Peyer's patch (tissue), 4 donors: ENCODE data around the gene CARD14.

ENCODE experiments used
- POLR2A ChIP-seq, 2 donors: fragments of 450-650 bp; IDR thresholded peaks; one replicate each; pipeline ENCODE4 v1.5.1; 2017; ENCODE audit warnings: antibody characterized with exemption in 2 of 2, mild to moderate bottlenecking in 2 of 2, moderate library complexity in 2 of 2
- TF ChIP-seq, protein P1 (sequence below), 6 experiments: fragments of 450-650 bp in 4 of 6; fragments of 200-600 bp in 2 of 6; sonication (generic) in 1 of 6; IDR thresholded peaks; one replicate each; pipeline ENCODE4 v1.5.1; 2017 to 2019; ENCODE audit warnings: antibody characterized with exemption in 6 of 6, mild to moderate bottlenecking in 3 of 6, moderate library complexity in 1 of 6

DNA sequence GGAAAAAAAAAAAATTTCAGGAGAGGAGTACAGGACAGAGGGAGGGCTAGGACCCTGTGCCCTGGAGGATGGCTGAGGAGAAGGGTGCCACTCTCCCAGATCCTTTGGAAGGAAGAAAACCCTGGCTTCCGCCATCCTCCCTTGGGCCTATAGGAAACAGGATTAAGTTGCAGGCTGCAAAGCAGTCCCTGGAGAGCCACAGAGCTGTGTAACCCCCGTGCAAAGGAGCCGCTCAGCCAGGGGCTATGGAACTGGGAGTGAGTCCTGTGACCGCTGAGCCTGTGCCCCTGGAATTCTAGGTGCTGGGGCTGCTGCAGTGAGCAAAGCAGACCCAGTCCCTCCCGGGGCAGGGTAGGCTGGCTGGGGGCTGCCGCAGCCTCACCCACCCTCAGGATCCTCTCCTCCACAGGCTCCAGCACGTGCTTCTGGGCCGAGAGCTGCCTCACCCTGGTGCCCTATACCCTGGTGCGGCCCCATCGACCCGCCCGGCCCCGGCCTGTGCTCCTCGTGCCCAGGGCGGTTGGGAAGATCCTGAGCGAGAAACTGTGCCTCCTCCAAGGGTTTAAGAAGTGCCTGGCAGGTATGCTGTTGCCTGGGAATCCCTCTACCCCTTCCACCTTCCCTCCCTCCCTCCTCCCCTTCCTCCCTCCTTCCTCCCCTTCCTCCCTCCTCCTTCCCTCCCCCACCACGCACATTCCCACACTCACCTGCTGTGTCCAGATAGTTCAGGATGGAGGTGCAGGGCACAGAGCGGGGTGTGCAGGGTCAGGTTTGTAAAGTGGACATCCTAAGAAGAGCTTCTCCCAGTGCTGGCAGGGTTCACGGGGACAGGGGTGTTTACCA, 35.0 kb downstream of the CARD14 start:
- TF ChIP-seq, protein P1, sequence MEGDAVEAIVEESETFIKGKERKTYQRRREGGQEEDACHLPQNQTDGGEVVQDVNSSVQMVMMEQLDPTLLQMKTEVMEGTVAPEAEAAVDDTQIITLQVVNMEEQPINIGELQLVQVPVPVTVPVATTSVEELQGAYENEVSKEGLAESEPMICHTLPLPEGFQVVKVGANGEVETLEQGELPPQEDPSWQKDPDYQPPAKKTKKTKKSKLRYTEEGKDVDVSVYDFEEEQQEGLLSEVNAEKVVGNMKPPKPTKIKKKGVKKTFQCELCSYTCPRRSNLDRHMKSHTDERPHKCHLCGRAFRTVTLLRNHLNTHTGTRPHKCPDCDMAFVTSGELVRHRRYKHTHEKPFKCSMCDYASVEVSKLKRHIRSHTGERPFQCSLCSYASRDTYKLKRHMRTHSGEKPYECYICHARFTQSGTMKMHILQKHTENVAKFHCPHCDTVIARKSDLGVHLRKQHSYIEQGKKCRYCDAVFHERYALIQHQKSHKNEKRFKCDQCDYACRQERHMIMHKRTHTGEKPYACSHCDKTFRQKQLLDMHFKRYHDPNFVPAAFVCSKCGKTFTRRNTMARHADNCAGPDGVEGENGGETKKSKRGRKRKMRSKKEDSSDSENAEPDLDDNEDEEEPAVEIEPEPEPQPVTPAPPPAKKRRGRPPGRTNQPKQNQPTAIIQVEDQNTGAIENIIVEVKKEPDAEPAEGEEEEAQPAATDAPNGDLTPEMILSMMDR (IDR thresholded peaks at IDR 0.05): no peak
- no peak for TF ChIP-seq POLR2A (IDR thresholded peaks at IDR 0.05)
